ENCODE data around the gene NUBP1.
A peak's percentile ranks its signal among the peaks of the same experiment; 100 is the strongest.

DNA sequence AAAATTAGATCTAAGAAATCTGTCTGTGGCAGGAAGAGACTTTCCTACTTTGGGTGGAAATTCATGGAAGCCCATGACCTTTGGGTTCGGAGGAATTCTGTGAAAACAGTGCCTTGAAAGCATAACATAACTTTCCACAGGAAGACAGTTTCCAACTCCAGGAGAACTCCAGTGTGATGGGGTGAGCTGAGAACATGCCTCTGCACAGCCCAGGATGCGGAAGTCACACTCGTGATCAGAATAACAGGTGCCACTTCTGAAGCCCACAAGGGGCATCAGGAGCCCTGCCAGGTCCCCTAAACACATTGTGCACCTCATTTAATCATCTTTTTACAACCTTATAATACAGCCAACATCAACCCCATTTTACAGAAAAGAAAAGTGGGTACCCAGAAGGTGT is 65.2 kb downstream of the NUBP1 start:
- TF ChIP-seq, protein P1, sequence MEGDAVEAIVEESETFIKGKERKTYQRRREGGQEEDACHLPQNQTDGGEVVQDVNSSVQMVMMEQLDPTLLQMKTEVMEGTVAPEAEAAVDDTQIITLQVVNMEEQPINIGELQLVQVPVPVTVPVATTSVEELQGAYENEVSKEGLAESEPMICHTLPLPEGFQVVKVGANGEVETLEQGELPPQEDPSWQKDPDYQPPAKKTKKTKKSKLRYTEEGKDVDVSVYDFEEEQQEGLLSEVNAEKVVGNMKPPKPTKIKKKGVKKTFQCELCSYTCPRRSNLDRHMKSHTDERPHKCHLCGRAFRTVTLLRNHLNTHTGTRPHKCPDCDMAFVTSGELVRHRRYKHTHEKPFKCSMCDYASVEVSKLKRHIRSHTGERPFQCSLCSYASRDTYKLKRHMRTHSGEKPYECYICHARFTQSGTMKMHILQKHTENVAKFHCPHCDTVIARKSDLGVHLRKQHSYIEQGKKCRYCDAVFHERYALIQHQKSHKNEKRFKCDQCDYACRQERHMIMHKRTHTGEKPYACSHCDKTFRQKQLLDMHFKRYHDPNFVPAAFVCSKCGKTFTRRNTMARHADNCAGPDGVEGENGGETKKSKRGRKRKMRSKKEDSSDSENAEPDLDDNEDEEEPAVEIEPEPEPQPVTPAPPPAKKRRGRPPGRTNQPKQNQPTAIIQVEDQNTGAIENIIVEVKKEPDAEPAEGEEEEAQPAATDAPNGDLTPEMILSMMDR (IDR thresholded peaks at IDR 0.05; ENCODE audit: low read depth, low read length) = peak; percentile 26; the same call in 1 of the 2 replicates
- no peak for TF ChIP-seq EZH2phosphoT487 (IDR thresholded peaks at IDR 0.05; ENCODE audit: low read depth)
